ENCODE data around the gene RABGAP1L. TPM values are rescaled to one million over a fixed set of nuclear protein-coding genes. Genes with fewer than 3 reads are reported as not detected.

The RABGAP1L gene
- total and polyA plus RNA-seq, 10 of the 15 experiments (the other 5 are each of a cell fraction or from before 2014, with no cell fraction given), result 5.8 to 194 (median 113) TPM

- TF ChIP-seq CTCF (IDR thresholded peaks at IDR 0.05 in 2 of 3, conservative IDR thresholded peaks at IDR 0.05 in 1 of 3; ENCODE audit: control insufficient read depth in 2 of 3, extremely low read depth in 1 of 3, insufficient read depth in 1 of 3, low read depth in 3 of 3, low read length in 3 of 3) (no peak), JUNB (IDR thresholded peaks at IDR 0.05) (no peak), RELB (IDR thresholded peaks at IDR 0.05; ENCODE audit: low read depth) (no peak), CBX3 (IDR thresholded peaks at IDR 0.05; ENCODE audit: borderline replicate concordance, low read depth) (no peak), IRF4 (IDR thresholded peaks at IDR 0.05; ENCODE audit: low read depth, low read length) (no peak), SKIL (IDR thresholded peaks at IDR 0.05; ENCODE audit: low read depth, poor library complexity, severe bottlenecking) (no peak), POLR2AphosphoS2 (IDR thresholded peaks at IDR 0.05; ENCODE audit: low read depth, low read length) (no peak)
Measured at GRCh38 chr1:174971466-174971865, 812.1 kb downstream of the RABGAP1L start (continued).

Data from GM12878 (cell line).